Measurements from ENCODE around the gene H3-3A. TPM values are rescaled to one million over a fixed set of nuclear protein-coding genes. Genes with fewer than 3 reads are reported as not detected.
A peak's percentile ranks its signal among the peaks of the same experiment; 100 is the strongest.

Gene H3-3A
- total and polyA plus RNA-seq, 10 of the 15 experiments (the other 5 are each of a cell fraction or from before 2014, with no cell fraction given), result 215 to 486 (median 393) TPM

- no peak overlapping the region for H3K4me3 ChIP-seq
- no TSS peak for BruUV-seq (replicated peaks)
- RAD21 ChIA-PET (ENCODE audit: unreplicated experiment), result interaction anchor here (0.6 to 1.3 kb wide), 4 partner anchors 20 to 234 kb away, joined by 3 to 5 read pairs (median 3); no protein-coding TSS in a partner anchor
- no peak overlapping the region for H3K9ac ChIP-seq (ENCODE audit: control insufficient read depth, insufficient read depth, low read length)
- SMC1A ChIA-PET (ENCODE audit: uncharacterized antibody, unreplicated experiment), result interaction anchor here (1.5 to 4.3 kb wide), 4 partner anchors 9 to 34 kb away, joined by 3 to 16 read pairs (median 7); no protein-coding TSS in a partner anchor
- FAIRE-seq, result peak; percentile 83
- DNase-seq (ENCODE audit: low read depth, low spot score), result no peak
- no peaks in the 10 kb centered on the region for H3K27me3 ChIP-seq (replicated peaks in 1 of 2; ENCODE audit: control insufficient read depth in 2 of 2, insufficient read depth in 2 of 2, low read length in 1 of 2)
- no peak overlapping the region for H3K27ac ChIP-seq (ENCODE audit: control insufficient read depth, insufficient read depth)
- no peaks in the 10 kb centered on the region for H4K20me1 ChIP-seq (ENCODE audit: control insufficient read depth, insufficient read depth)
- ATAC-seq, result 0 out of 3 replicates have a peak, but pooled peaks have one; percentile 16
- 94% methylated on average over 3 of the region's 3 CpGs for WGBS (ENCODE audit: insufficient coverage, insufficient replicate concordance, low lambda C conversion rate, missing lambda C conversion rate)
- POLR2A ChIA-PET, result interaction anchor here (0.6 to 1.4 kb wide), 3 partner anchors 9 to 1672 kb away, joined by 3 to 7 read pairs (median 3); partner anchors contain the start of gene SDE2
- CTCF ChIA-PET, result interaction anchor here (1.2 to 2.5 kb wide), 6 partner anchors 10 to 112 kb away, joined by 3 to 12 read pairs (median 4); no protein-coding TSS in a partner anchor
- no peak overlapping the region for H2AFZ ChIP-seq (ENCODE audit: control insufficient read depth, low read depth, low read length)
- no peaks in the 10 kb centered on the region for H3K79me2 ChIP-seq (ENCODE audit: control insufficient read depth, insufficient read depth, low read length)
- no peaks in the 10 kb centered on the region for H3K36me3 ChIP-seq (ENCODE audit: control insufficient read depth in 2 of 2, insufficient read depth in 2 of 2, low read length in 1 of 2)
- in situ Hi-C loops (cut with MboI) (no loop called here), intact Hi-C loops (cut with micrococcal nuclease; ENCODE audit: unreplicated experiment) (no loop called here)
- no peaks in the 10 kb centered on the region for H3K9me3 ChIP-seq (replicated peaks; ENCODE audit: control insufficient read depth, insufficient read depth, low read length)
- H3K4me2 ChIP-seq (ENCODE audit: control insufficient read depth, insufficient read depth), result no peak overlapping the region
- H3K4me1 ChIP-seq (ENCODE audit: control insufficient read depth, insufficient read depth, low read length), result peaks cover 10% of the 10 kb centered on the region; the same call in 1 of the 2 replicates
- TF ChIP-seq ZBTB4 (CRISPR knock-in tag; IDR thresholded peaks at IDR 0.05) (no peak), KDM1A (IDR thresholded peaks at IDR 0.05; ENCODE audit: borderline replicate concordance) (no peak), MAX (IDR thresholded peaks at IDR 0.05; ENCODE audit: low read depth, low read length) (no peak), PKNOX1 (IDR thresholded peaks at IDR 0.05) (no peak), CUX1 (IDR thresholded peaks at IDR 0.05; ENCODE audit: insufficient replicate concordance, low read depth, low read length) (no peak), SREBF1 (IDR thresholded peaks at IDR 0.05; ENCODE audit: low read length) (no peak), ATF2 (IDR thresholded peaks at IDR 0.05; ENCODE audit: low read length) (no peak), ESRRA (IDR thresholded peaks at IDR 0.05; ENCODE audit: low read length) (no peak), ZNF274 (IDR thresholded peaks at IDR 0.05; ENCODE audit: insufficient read depth, insufficient read length) (no peak), SP1 (IDR thresholded peaks at IDR 0.05; ENCODE audit: low read depth, low read length) (no peak)
Observed at GRCh38 chr1:226098870-226099835, 36.6 kb downstream of the H3-3A start.

Data from GM12878 (cell line).